TTC549 (cell line): ENCODE measurements around the gene SLC38A8.

Experiments used
- FAIRE-seq: peaks from 2 replicates; lab custom pipeline; 2012; peaks lifted over from hg19 to GRCh38; lab: Jason Lieb, UNC

The SLC38A8 gene

GRCh38 chr16:83995754-83996153, 46.8 kb downstream of the SLC38A8 start:
- FAIRE-seq = no peak

DNA sequence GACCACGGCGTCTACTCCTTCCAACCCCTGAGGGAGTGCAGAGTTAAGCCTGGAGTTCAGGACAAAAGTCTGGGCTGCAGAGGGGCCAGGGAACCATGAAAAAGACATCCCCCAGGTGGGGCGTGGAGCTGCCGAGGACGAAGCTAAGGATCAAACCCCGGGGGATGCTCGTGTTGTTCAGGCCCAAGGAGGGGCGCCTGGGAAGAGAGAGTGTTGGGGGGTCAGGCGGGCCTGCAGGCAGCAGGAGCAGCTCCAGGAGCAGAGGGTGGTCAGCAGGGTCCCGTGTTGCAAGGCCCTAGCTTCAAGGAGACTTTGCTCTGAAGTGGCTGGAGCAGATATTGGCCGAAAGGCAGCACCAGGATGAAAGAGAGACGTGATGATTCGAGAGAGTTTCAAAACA, 47.9 kb downstream of the SLC38A8 start:
- no peak for FAIRE-seq

- no peak for FAIRE-seq
Observed at GRCh38 chr16:83994087-83994486, 48.5 kb downstream of the SLC38A8 start.

DNA sequence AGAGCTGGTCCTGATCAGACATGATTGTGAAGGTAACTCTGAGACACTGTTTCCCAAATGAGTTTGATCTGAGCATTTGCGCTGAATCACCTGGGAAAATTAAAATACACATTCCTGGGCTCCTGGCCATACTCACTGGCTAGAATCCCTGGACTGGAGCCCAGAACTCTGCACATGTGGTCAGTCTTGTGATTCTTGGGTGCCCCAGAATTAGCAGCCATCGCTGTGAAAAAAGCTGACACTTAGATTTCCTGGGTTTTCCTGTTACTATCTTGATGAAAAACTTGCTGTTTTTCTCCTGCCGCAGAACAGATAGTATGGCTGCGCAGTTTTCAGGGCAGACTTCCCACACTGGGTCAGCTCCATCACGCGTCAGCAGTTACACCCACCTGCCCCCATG, 50.0 kb downstream of the SLC38A8 start:
- no peak for FAIRE-seq

- FAIRE-seq = no peak
Observed at GRCh38 chr16:83990492-83990891, 52.1 kb downstream of the SLC38A8 start.

DNA sequence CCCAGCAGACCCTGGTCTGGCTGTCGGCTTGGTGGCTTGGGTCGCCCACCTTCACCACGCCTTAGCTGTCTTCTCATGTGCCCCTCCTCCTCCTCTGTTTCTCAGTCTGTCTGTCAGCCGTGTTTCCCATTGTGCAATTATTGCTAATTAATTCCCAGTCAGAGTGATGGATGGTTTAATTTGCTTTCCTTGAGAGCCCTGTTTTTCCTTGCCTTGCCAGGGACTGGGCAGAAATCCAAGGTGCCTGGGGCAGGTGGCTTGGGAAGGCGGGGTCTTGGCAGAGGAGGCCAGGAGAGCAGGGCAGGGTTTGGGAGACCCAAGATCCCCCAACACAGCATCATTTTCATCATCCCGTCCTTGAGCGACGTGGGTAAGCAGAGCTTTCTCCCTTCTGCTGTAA, 53.3 kb downstream of the SLC38A8 start:
- FAIRE-seq = no peak

GRCh38 chr16:83983491-83983890, 59.1 kb downstream of the SLC38A8 start:
- FAIRE-seq = no peak

DNA sequence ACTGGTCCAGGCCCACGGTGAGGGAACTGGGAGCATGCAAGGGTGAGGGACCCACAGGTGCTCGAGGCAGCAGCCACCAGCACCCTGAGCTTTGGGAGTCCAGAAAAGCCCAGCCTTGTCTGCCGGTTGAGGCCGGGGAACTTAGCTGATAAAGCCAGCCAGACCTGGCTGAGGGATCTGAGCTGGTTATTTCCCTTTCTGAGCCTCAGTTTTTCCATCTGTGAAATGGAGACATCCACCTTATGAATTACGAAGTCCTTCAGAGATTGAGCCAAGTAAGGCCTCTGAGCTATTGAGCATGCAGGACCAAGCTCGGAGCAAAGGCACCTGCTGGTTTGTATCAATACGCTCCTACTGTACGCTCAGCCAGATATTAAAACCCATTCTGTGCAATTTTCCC, 60.8 kb downstream of the SLC38A8 start:
- no peak for FAIRE-seq

- FAIRE-seq = no peak
Observed at GRCh38 chr16:83980794-83981193, 61.8 kb downstream of the SLC38A8 start.

GRCh38 chr16:83979441-83979840, 63.2 kb downstream of the SLC38A8 start:
- no peak for FAIRE-seq

- FAIRE-seq = no peak
Observed at GRCh38 chr16:83978401-83978904, 64.1 kb downstream of the SLC38A8 start.

DNA sequence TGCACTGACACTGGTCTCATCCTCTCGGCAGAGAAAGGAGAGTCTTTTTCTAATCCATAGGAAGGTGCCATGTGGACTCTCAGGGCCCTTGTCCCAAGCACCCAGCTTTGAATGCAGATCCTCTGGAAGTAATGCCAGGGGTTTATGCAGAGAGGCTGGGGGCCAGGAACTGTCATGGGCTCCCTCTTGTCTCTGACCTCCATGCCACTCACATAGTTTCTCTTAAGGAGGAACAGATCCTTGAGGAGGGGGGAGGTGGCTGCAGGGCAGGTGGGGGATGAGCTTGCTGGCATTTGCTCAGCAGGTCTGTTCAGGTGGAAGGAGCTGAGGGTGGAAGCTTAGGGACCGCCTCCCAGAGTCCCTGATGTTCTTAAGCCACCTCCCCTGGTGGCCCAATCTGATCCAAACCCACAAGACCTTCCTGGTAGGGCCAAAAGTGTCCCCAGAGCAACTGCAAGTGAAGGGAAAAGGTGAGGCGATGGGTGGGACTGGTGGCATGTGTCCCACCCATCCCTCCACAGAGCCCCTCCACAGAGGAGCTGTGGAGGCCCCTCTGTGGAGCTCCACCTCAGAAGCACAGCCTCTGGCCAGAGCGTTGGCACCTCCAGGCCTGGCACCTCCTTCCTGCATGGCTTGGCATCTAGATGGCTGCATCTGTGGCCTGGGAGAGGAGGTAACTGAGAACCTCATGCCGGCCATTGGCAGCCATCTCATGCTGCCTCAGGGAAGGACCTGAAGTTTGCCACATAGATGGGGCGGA, 65.4 kb downstream of the SLC38A8 start:
- no peak for FAIRE-seq

- no peak for FAIRE-seq
Observed at GRCh38 chr16:83975590-83976260, 66.9 kb downstream of the SLC38A8 start.

- no peak for FAIRE-seq
Observed at GRCh38 chr16:83974475-83974874, 68.1 kb downstream of the SLC38A8 start.

DNA sequence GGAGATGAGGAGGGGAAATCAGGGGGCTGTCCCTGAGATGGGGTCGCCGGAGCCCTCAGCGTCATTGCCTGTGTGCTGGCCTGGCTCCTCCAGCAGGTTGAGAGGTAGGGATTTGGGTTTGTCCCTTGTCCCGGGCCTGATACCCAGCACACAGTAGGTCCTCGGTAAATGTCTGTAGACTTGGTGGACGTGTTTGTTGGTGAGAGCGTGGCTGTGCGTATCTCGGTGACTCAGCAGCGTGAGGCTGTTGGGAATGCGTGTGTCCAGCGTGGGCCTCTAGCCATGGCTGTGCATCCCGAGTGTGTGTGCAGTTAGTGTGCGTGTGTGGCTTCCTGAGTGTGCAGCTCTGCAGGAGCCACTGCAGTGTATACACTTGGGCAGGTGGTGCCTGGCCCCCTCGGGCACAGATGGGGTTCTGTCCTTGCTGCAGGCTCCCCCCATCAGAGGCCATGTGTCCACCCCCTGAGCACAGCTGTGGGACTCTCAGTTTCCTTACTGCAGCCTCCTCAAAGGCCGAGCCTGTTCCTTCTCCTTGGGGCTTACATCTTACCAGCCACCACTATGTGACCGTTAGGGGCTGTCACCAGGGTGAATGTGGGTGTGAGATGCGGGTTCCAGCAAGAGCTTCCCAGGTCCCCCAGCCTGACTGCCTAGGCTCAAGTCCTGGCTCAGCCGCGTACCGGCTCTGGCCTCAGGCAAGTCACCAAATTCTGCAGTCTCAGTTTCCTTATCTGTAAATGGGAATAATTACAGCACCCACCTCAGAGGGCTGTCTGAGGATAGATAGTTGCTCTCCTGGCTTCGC, 68.8 kb downstream of the SLC38A8 start:
- no peak for FAIRE-seq

DNA sequence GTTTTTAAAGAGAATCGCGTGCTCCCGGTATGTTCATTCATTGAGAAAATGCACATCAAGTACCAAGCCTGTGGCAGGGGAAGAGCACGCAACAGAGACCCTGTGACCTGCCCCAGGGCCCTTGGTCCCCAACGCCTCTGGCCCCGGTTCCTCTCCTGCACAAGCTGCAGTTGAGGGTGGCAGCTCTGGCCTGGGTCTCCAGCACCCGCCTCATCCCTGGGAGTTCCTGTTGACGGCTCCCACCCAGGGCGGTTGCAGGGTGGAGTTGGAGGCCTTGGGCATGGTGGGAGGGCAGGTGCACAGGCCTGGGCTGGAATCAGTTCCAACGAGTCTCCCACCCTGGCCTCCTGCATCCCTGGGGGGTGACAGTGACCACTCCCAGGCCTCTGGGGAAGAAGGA, 69.5 kb downstream of the SLC38A8 start:
- FAIRE-seq = no peak

DNA sequence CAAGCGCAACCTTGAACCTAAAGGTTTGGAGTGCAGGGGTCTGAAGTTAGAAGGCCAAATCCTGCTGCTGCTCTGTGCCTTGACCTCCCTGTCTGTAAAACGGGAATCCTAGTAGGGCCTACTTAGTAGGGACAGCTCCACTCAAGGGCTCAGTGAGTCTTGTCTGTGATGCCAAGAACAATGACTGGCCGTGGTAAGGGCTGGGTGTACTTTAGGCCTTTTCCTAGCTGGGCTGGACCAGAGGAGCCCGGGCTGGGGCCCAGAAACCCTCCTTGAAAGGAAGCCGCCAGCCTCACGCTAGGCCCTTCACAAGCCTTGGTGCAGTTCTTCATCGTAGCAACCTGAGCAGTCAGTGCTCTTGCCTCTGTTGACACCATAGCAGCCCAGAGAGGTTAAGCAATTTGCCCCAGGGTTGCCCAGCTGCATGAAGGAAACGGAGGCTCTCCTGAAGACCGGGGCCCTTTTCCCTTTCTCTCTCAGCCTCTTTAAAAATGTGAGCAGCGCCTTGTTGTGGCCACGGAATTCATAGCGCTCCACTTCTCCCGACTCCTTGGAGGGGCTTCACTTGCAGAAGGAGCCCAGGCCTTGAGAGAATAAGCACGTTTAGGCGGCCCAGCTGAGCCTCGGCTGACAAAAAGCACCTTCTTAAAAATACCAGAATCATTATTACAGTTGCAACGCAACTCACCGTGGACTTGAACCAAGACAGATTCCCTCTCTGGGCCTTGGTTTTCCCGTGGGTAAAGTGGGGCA, 70.2 kb downstream of the SLC38A8 start:
- no peak for FAIRE-seq

- no peak for FAIRE-seq
Observed at GRCh38 chr16:83971165-83972130, 71.1 kb downstream of the SLC38A8 start.

- FAIRE-seq = no peak
Observed at GRCh38 chr16:83970430-83970815, 72.2 kb downstream of the SLC38A8 start.

GRCh38 chr16:83969771-83970429, 72.7 kb downstream of the SLC38A8 start:
- no peak for FAIRE-seq
